AG09309 (cell line): ENCODE measurements around the gene SLC29A4.
"Not testable (repeated sequence)": the region's sequence is repeated elsewhere in the genome, so short reads cannot be mapped to it uniquely, and the experiment has no call there.

Experiments
- DNase-seq: peaks from one replicate; pipeline ENCODE4 v3.0.0-alpha.2; 2010; ENCODE audit warnings: low read depth
- H3K4me3 ChIP-seq: 2 replicates; pipeline ENCODE4 v1.5.1; 2011; ENCODE audit warnings: mild to moderate bottlenecking, low read depth, low read length, moderate library complexity; ENCODE audit not compliant: control insufficient read depth
- CTCF ChIP-seq: IDR thresholded peaks from 2 replicates; pipeline ENCODE4 v1.5.1; 2011; ENCODE audit warnings: mild to moderate bottlenecking, low read depth, low read length, inconsistent platforms; ENCODE audit not compliant: insufficient read depth, control insufficient read depth; ENCODE audit errors: missing control alignments

The SLC29A4 gene

DNA sequence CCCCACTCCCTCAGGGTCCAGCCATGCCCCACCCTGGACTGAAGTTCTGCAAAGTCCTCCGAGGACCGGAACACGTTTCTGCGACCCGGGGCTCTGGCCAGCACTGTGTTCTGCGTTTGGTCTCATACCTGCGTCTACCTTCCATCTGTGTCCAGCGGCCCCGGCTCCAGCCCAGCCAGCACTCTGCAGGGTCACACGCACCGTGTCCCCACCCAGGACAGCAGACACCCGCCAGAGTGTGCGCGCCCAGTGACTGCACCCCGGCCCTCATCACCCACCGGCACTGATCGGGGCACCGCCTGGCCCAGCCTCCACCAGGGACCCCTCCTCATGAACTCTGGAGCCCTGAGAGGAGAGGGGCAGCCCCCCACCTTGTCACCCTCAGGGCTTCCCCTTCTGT, 20.3 kb downstream of the SLC29A4 start:
- H3K4me3 ChIP-seq, result no peak overlapping the region
- no peak for DNase-seq
- no peak for TF ChIP-seq CTCF

- no peak overlapping the region for H3K4me3 ChIP-seq
These were observed 21.1 kb downstream of the SLC29A4 start for GRCh38 chr7:5303591-5304505.

GRCh38 chr7:5305050-5305449, 22.3 kb downstream of the SLC29A4 start:
- not testable (repeated sequence) for H3K4me3 ChIP-seq, DNase-seq

More at GRCh38 chr7:5303591-5304505, 21.1 kb downstream of the SLC29A4 start:
- no peak for TF ChIP-seq CTCF
- no peak for DNase-seq

DNA sequence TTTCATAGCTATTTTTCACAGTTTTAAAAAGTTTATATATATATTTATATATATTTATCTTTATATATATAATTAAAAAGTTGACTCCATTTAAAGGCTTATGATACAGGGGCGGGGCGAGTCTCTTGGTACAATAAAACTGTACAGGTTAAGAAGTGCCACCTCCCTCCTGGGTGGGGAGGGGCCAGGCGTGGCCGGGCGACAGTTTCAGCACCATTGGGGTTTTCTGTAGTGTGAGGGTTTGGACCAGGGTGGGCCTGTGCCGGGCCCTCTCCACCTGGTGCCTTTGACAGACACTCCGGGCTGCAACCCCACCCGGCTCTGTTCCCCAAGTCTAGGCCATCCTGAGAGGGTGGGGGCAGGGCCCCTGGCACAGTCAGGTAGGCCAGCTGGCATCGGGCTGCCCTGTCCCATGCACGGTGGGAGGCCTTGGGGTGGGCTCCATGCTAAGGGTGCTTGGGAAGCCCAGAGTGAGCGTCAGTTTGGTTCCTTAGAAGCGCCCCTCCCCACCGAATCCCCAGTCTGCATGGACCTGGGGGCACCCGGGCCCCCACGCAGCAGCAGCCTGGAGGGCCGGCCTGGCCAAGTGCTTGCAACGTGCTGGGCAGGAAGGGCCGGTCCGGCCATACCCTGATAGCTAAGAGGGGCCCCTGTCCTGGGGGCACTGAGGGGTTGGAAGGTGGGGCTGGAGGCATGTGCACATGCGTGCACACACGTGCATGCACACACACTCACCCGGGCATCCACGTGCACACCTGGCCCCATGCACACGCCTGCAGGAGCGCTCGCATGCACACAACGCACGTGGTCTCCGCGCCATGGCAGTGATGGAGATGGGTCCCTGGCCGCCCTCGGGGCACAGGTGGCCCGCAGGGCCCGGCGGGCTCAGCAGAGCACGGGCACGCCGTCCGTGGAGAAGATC, 24.7 kb downstream of the SLC29A4 start:
- not testable (repeated sequence) for DNase-seq, H3K4me3 ChIP-seq

DNA sequence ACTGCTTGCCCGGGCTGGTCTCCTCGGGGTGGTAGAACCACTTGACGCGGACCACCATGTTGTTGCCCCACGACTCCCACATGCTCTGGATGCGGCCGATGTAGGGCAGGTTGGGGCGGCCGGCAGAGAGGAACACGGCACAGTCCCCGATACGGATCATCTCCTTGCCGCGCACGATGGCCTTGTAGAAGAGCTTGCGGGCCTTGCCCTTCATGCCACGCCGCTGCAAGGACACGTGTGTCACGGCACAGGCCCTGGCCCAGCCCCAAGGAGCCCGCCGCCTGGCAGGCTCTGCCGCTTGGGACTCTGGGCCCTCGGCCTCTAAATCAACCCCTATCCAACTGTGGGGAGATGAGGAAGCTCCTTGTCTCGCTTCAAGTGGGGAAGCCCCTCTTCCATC, 26.4 kb downstream of the SLC29A4 start:
- no peak for TF ChIP-seq CTCF
- H3K4me3 ChIP-seq, result no peak overlapping the region
- no peak for DNase-seq

DNA sequence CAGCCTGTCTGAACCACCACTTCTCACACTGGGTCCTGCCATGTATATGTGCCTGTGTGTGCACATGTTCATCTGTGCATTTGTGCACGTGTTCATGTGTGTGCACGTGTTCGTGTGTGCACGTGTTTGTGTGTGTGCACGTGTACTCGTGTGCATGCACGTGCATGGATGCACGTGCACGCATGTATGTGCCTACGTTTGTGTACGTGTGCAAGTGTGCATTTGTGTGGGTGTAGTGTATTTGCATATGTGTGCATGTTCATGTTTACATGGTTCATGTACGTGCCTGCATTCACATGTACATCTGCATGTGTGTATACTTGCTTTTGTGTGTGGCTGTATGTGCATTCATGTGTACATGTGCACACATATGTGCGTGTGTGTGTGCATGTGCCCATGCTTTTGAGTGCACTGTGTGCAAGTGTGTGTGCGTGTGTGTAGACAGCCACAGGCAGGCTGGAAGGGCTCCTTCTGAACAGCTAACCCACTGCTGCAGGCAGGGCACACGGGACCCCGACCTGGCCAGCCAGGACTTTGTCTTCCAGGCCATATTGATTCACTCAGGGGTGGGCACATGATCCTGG, 28.2 kb downstream of the SLC29A4 start:
- no peak for TF ChIP-seq CTCF
- no peak for DNase-seq
- no peak overlapping the region for H3K4me3 ChIP-seq

GRCh38 chr7:5312276-5313070, 29.7 kb downstream of the SLC29A4 start:
- DNase-seq, H3K4me3 ChIP-seq: not testable (repeated sequence)

DNA sequence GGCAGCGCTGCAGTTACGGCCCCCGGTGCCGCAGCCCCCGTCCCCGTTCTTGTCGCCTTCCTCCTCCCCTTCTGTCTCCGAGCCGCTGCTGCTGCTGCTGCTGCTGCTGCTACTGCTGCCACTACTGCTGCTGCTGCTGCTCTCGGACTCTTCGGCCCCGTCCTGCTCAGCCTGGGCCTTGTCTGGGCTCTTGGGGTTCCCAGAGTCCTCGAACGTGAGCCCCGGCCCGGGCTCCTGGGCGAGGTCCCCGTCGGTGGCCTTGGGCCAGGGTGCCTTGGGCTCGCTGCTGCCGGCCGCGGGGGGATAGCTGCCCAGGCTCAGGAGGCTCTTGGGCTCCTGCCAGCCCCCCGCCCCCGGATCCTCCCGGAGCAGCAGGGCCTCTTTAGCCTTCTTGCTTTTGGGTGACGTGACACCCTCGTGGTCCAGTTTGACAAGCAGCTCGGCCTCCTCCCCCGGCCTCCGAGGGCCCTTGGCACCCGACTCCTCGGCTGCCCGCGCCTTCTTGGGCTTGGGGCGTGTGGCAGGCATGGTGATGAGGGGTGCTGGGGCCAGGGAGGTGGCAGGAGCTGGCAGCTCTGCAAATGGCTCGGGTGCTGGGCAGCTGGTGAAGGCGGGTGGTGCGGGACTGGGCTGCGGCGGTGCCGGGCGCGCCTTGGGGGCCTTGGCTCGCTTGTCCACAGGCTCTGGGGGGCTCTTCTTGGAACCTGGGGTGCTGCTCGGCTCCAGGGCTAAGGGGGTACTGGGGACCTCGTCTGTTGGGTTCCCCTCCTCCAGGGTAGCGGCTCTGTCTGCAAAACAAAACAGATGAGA, 30.5 kb downstream of the SLC29A4 start:
- not testable (repeated sequence) for DNase-seq, H3K4me3 ChIP-seq
